Measurements from ENCODE around the gene EGLN1. TPM values are rescaled to one million over a fixed set of nuclear protein-coding genes. Genes with fewer than 3 reads are reported as not detected.
A peak's percentile ranks its signal among the peaks of the same experiment; 100 is the strongest.

EGLN1 gene
- total and polyA plus RNA-seq, 10 of the 15 experiments (the other 5 are each of a cell fraction or from before 2014, with no cell fraction given) = 2.4 to 46.6 (median 8.7) TPM

DNA sequence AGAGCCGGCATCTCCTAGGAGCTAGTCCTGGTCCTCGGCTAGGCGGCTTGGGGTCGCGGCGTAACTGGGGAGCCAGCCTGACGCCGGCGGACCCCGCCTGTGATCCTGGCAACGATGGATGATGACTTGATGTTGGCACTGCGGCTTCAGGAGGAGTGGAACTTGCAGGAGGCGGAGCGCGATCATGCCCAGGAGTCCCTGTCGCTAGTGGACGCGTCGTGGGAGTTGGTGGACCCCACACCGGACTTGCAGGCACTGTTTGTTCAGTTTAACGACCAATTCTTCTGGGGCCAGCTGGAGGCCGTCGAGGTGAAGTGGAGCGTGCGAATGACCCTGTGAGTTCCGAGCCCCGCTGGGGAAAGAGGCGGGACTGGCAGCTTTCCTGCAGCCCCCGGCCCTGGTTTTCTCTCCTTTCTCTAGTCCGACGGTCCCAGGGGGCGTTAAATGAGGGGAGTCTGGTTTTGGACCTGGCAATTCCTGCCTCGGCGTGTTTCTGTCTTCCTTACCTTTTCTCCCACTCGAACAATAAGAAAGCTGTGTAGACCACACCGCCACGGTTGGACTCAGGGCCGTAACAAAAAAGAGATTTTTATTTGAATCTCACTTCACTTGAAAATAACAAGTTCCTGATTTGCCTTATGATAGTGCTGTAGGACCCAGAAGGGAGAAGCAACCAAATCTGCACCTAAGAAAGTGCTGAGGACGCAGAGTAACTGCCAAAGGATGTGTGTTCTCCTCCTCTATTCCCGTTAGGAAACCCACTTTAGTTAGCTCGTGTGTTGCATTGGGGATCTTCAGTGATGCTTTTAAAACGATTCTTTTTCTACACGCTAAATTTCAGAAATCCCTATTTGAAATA, 83.6 kb downstream of the EGLN1 start, which contains the start of gene SPRTN (continued):
- TF ChIP-seq, protein P1, sequence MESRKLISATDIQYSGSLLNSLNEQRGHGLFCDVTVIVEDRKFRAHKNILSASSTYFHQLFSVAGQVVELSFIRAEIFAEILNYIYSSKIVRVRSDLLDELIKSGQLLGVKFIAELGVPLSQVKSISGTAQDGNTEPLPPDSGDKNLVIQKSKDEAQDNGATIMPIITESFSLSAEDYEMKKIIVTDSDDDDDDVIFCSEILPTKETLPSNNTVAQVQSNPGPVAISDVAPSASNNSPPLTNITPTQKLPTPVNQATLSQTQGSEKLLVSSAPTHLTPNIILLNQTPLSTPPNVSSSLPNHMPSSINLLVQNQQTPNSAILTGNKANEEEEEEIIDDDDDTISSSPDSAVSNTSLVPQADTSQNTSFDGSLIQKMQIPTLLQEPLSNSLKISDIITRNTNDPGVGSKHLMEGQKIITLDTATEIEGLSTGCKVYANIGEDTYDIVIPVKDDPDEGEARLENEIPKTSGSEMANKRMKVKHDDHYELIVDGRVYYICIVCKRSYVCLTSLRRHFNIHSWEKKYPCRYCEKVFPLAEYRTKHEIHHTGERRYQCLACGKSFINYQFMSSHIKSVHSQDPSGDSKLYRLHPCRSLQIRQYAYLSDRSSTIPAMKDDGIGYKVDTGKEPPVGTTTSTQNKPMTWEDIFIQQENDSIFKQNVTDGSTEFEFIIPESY (IDR thresholded peaks at IDR 0.05) = no peak
- TF ChIP-seq RUNX3 (IDR thresholded peaks at IDR 0.05; ENCODE audit: low read length) (peak; percentile 5; the same call in 1 of the 2 replicates), BACH1 (IDR thresholded peaks at IDR 0.05; ENCODE audit: borderline replicate concordance) (0 out of 2 replicates have a peak, but pooled peaks have one; percentile 26), RFX5 (IDR thresholded peaks at IDR 0.05; ENCODE audit: low read depth, low read length) (0 out of 2 replicates have a peak, but pooled peaks have one; percentile 6), RB1 (IDR thresholded peaks at IDR 0.05; ENCODE audit: borderline replicate concordance) (no peak), NKRF (conservative IDR thresholded peaks at IDR 0.05) (peak; percentile 79)

Data from GM12878 (cell line).